ENCODE data around the gene TALDO1. TPM values are rescaled to one million over a fixed set of nuclear protein-coding genes. Genes with fewer than 3 reads are reported as not detected.
A peak's percentile ranks its signal among the peaks of the same experiment; 100 is the strongest.

Gene TALDO1
- total and polyA plus RNA-seq, 2 of the 8 experiments (the other 6 are each of a cell fraction or from before 2014, with no cell fraction given), result 265 to 308 TPM

DNA sequence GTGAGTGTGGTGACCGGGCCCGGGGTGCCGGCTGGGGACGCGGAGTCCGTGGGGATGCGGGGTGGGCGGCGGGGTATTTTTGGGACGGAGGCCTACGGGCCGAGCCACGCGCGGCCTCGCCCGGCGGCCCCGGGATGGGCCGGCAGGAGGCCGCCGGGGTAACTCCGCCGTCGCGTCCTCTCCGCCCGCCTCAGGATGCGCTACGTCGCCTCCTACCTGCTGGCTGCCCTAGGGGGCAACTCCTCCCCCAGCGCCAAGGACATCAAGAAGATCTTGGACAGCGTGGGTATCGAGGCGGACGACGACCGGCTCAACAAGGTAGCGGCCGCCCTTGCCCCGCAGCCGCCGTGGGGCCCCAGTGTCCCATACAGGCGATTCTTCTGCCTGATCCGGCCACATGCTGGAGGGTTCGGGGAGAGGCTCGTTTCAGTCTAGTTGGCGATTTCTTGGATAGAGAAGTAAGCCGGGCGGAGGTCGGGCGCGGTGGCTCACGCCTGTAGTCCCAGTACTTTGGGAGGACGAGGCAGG, 62.8 kb downstream of the TALDO1 start:
- Histone ChIP-seq H3K4me3 (ENCODE audit: extremely low read depth in 1 of 4, insufficient read depth in 2 of 4, low read depth in 3 of 4, low read length in 4 of 4) (peak overlapping the region; percentile 66 to 100 (median 90)), H2BK15ac (ENCODE audit: low read length) (no peak overlapping the region), H3K4me1 (replicated peaks in 1 of 4; ENCODE audit: control insufficient read depth in 3 of 4, insufficient read depth in 4 of 4, low read length in 3 of 4) (peaks cover 0 to 9% (median 3%) of the 10 kb centered on the region in 4 experiments; a peak in 3 of 7 replicates), H3K14ac (ENCODE audit: insufficient read length) (no peak overlapping the region), H4K91ac (replicated peaks; ENCODE audit: insufficient read length, low read length) (no peak overlapping the region), H3K23me2 (ENCODE audit: low read depth, low read length) (peaks cover 8% of the 10 kb centered on the region; the same call in 1 of the 2 replicates), H3K23ac (ENCODE audit: insufficient read length) (no peak overlapping the region), H4K8ac (ENCODE audit: extremely low read depth, insufficient read depth, low read length) (peak overlapping the region; percentile 86), H3K4ac (replicated peaks; ENCODE audit: insufficient read length, low read depth, low read length) (peak overlapping the region; percentile 78), H3K9me3 (ENCODE audit: insufficient read depth in 2 of 2, low read depth in 1 of 2, low read length in 1 of 2) (no peaks in the 10 kb centered on the region), H3K18ac (ENCODE audit: extremely low read depth, low read length) (no peak overlapping the region; the same call in none of the 2 replicates), H2AK5ac (ENCODE audit: low read depth, low read length) (peak overlapping the region; percentile 53; the same call in 1 of the 2 replicates), H2BK12ac (ENCODE audit: low read depth, low read length) (no peak overlapping the region), H2BK5ac (ENCODE audit: low read depth, low read length) (peak overlapping the region; percentile 100; the same call in 1 of the 2 replicates), H3K56ac (replicated peaks; ENCODE audit: insufficient read length, low read depth, low read length) (peak overlapping the region; percentile 96), H3K27ac (ENCODE audit: low read depth, low read length) (peak overlapping the region; percentile 99), H4K20me1 (replicated peaks in 1 of 2; ENCODE audit: control insufficient read depth in 1 of 2, insufficient read depth in 2 of 2, low read length in 2 of 2) (peaks cover 10 to 20% of the 10 kb centered on the region in 2 experiments), H4K5ac (ENCODE audit: insufficient read length, low read depth, low read length) (no peak overlapping the region), H3K9ac (replicated peaks in 1 of 4; ENCODE audit: extremely low read depth in 1 of 4, low read depth in 3 of 4, low read length in 3 of 4) (peak overlapping the region; percentile 82 to 99 (median 94)), H3K79me2 (ENCODE audit: control insufficient read depth in 1 of 2, insufficient read depth in 2 of 2, low read length in 2 of 2) (peaks cover 7 to 32% of the 10 kb centered on the region in 2 experiments; a peak in 3 of 4 replicates), H2AFZ (ENCODE audit: low read length) (no peak overlapping the region), H3K4me2 (ENCODE audit: insufficient read depth in 1 of 2, low read depth in 2 of 2, low read length in 2 of 2) (peak overlapping the region; percentile 77 to 91), H2BK20ac (ENCODE audit: low read length) (no peak overlapping the region), H3K36me3 (ENCODE audit: control insufficient read depth in 2 of 4, insufficient read depth in 4 of 4, low read length in 3 of 4) (peaks cover 16 to 29% (median 26%) of the 10 kb centered on the region in 4 experiments), H3K27me3 (replicated peaks in 1 of 4; ENCODE audit: control insufficient read depth in 3 of 4, extremely low read depth in 1 of 4, insufficient read depth in 3 of 4, low read length in 3 of 4) (no peaks in the 10 kb centered on the region), H3K79me1 (ENCODE audit: low read depth, low read length) (no peaks in the 10 kb centered on the region), H2BK120ac (replicated peaks; ENCODE audit: low read depth, low read length) (no peak overlapping the region)
- TF ChIP-seq KDM5A (IDR thresholded peaks at IDR 0.05; ENCODE audit: low read length) (0 out of 2 replicates have a peak, but pooled peaks have one; percentile 68), PHF8 (conservative IDR thresholded peaks at IDR 0.05; ENCODE audit: low read depth, low read length) (peak; percentile 87), TBP (IDR thresholded peaks at IDR 0.05; ENCODE audit: low read depth, low read length) (no peak)
- WGBS, 2 experiments (ENCODE audit: extremely low coverage in 1 of 2, insufficient coverage in 1 of 2, insufficient read length in 1 of 2, insufficient replicate concordance in 2 of 2, low coverage in 1 of 2, low lambda C conversion rate in 2 of 2, missing lambda C conversion rate in 1 of 2), result 1% methylated on average over 47 of the region's 55 CpGs; no CpG with 5 or more reads in 1 of the 2 experiments
- DNase-seq (ENCODE audit: low read depth in 1 of 2, low spot score in 2 of 2), result no peak
- ChIA-PET POLR2A (ENCODE audit: partially characterized antibody) (interaction anchor here (0.8 to 53.0 kb wide), 8 partner anchors 1 to 171 kb away, joined by 3 to 1917 read pairs (median 12); partner anchors contain the start of genes CD151, CEND1, CRACR2B and GATD1), CTCF (ENCODE audit: partially characterized antibody) (interaction anchor here (0.6 to 0.8 kb wide), 2 partner anchors 28 to 90 kb away, joined by 3 to 6 read pairs; no protein-coding TSS in a partner anchor)
- no peak for FAIRE-seq

Data from H1 (cell line).